RKO (cell line): ENCODE data around the gene ACTL8.

Experiments
- DNase-seq: peaks from one replicate; pipeline ENCODE4 v3.0.0-alpha.2; 2016; ENCODE audit warnings: low spot score

The ACTL8 gene

GRCh38 chr1:17755120-17755519 lies at the start of gene ACTL8:
ACTL8 (plus strand) TSS chr1:17755333; CDS start chr1:17823009, 67,676 bp downstream.
- peak; percentile 2 for DNase-seq

- no peak for DNase-seq
These were observed 48.7 kb upstream of the ACTL8 start for GRCh38 chr1:17706445-17706844.

- no peak for DNase-seq
These were observed 45.2 kb upstream of the ACTL8 start for GRCh38 chr1:17709981-17710380.

GRCh38 chr1:17710889-17711576 lies 44.1 kb upstream of the ACTL8 start:
- DNase-seq: no peak

GRCh38 chr1:17711577-17711910 lies 43.6 kb upstream of the ACTL8 start:
- DNase-seq: no peak

- no peak for DNase-seq
These were observed 43.2 kb upstream of the ACTL8 start for GRCh38 chr1:17711941-17712340.

GRCh38 chr1:17713993-17714392 lies 41.1 kb upstream of the ACTL8 start:
- no peak for DNase-seq

GRCh38 chr1:17717594-17718535 lies 37.3 kb upstream of the ACTL8 start:
- DNase-seq: no peak

- DNase-seq: no peak
These were observed 35.3 kb upstream of the ACTL8 start for GRCh38 chr1:17719874-17720273.

- DNase-seq: no peak
These were observed 33.7 kb upstream of the ACTL8 start for GRCh38 chr1:17721444-17721843.

- no peak for DNase-seq
These were observed 31.4 kb upstream of the ACTL8 start for GRCh38 chr1:17723684-17724083.

- DNase-seq: no peak
These were observed 31.0 kb upstream of the ACTL8 start for GRCh38 chr1:17724150-17724549.

- peak; percentile 5 for DNase-seq
These were observed 29.9 kb upstream of the ACTL8 start for GRCh38 chr1:17725084-17725719.

GRCh38 chr1:17725811-17726582 lies 29.1 kb upstream of the ACTL8 start:
- DNase-seq: no peak

- no peak for DNase-seq
These were observed 26.9 kb upstream of the ACTL8 start for GRCh38 chr1:17728123-17728712.

GRCh38 chr1:17729248-17729647 lies 25.9 kb upstream of the ACTL8 start:
- no peak for DNase-seq

- DNase-seq: no peak
These were observed 25.2 kb upstream of the ACTL8 start for GRCh38 chr1:17729909-17730308.

GRCh38 chr1:17731460-17731859 lies 23.7 kb upstream of the ACTL8 start:
- DNase-seq: no peak

GRCh38 chr1:17732475-17732874 lies 22.7 kb upstream of the ACTL8 start:
- peak; percentile 33 for DNase-seq

- no peak for DNase-seq
These were observed 21.5 kb upstream of the ACTL8 start for GRCh38 chr1:17733661-17734060.

GRCh38 chr1:17734609-17735008 lies 20.5 kb upstream of the ACTL8 start:
- no peak for DNase-seq

- no peak for DNase-seq
These were observed 19.8 kb upstream of the ACTL8 start for GRCh38 chr1:17735348-17735747.
